SK-MEL-5 (cell line): ENCODE results near the gene MYL5. TPM values are rescaled to one million over a fixed set of nuclear protein-coding genes. Genes with fewer than 3 reads are reported as not detected.
"Not testable (repeated sequence)": the region's sequence is repeated elsewhere in the genome, so short reads cannot be mapped to it uniquely, and the experiment has no call there.

Experiments used
- DNase-seq: peaks from one replicate; pipeline ENCODE4 v3.0.0-alpha.2; 2016; ENCODE audit warnings: low read depth, low spot score
- in situ Hi-C: cut with HindIII; loops from 2 replicates; pipeline ENCODE4 v1.10.0; 2016; ENCODE audit warnings: low sequenced_read_pairs, high pct_unique_total_duplicates, low pct_unique_long_range_greater_than_20kb
- total RNA-seq: library from RNA; depleted of rRNA; stranded (reverse); fragments of >200 nt; shearing (Covaris generic); gene quantifications from 2 replicates; pipeline ENCODE4 v1.2.3, GENCODE V29; 2014

Gene MYL5
- total RNA-seq, 1 experiment from 2014 or later, result 2.7 TPM

DNA sequence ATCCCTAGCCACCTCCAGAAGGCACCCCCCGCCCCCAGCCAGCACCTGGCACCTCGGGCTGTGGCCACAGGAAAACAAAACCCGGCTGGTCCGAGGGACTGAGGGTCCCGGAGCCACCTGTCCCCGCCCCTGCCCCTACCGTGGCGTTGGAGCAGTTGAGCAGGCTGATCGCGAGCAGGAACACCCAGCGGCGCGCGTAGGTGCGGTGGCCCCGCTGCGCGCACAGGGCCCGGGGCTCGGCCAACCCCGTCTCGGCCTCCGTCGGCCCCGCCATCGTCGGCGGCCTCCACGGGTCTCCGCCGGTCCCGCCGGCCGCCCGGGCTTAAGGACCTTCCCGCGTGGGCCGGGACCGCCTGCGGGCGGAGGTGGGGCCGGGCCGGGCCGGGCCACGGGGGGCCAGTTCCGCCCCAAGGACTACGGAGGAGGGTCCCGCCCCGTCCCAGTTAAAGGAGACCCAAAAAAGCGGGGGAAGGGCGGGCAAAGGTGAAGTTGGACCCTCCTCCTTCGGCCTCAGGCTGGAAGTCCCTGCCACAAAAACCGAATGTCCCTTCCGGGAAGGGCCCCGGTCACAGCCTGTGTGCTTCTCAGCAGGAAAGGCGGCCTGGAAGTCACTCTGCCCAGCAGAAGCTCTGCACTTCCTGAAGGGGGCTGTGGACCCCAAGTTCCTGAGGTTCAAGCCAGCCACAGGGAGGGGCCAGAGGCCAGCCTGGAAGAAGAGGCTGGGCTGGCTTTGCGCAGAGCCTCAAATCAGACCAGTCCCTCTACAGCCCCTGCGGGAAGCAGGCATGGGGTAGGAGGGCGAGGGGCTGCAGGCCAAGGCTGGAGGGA lies 14.7 kb downstream of the MYL5 start, which contains the start of gene SLC49A3:
TSS of gene SLC49A3 (minus strand) at position 298 of the 828 bp plus-strand sequence. CDS start at position 274, 24 bp downstream.
- no peak for DNase-seq
- in situ Hi-C loops, result no loop called here

DNA sequence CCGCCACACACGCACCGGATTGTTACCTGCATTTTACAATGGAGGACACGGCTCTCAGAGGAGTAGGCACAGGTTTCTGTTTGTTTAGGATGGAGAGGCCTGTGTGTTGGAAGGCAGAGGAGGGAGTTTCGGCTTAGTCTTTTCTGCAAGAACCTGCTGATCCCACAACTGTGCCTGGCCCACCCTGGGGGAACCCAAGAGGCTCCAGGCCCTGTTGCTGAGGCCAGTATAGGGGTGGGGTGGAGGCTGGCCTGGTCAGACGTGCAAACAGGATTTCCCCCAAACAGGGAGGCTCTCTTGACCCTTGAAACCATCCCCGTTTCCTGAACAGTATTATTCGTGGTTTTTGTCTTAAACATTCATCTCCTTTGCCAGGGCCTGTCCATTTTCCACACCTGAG lies 15.4 kb downstream of the MYL5 start:
- DNase-seq, result no peak
- in situ Hi-C loops, result no loop called here

DNA sequence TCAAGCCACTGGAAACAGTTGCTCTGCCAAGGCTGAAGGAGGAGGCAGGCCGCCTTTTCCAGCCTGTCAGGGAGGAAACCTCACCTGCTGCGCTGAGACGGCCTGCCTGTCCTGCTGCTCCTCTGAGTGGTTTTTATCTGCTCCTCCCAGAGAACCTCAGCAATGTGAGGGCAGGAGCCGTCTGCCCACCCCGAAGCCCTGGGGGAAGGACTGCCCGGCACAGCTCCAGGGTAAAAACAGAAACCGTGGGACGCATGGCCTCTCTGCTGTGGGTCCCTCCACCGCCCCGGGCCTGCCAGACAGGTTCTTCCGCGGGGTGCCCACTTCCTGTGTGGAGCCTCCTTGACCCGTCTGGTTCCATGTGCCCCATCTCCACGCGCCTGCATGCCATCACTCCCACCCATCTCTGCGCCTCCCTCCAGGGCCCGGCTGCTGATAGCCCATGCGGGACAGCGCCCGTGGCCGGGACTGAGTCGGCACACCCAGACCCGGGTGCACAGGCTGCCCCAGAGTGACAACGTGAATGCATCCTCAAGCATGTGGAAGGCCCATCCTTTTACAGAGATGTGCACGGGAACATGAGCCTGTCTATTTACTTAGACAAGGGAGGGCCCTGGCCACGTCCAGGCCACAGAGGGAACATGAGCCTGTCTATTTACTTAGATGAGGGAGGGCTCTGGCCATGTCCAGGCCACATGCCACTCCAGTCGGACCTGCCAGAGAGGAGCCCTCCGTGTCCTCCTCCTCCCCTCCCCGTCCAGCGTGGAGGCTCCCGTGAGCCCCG lies 18.6 kb downstream of the MYL5 start:
- in situ Hi-C loops, result no loop called here
- DNase-seq, result no peak

DNA sequence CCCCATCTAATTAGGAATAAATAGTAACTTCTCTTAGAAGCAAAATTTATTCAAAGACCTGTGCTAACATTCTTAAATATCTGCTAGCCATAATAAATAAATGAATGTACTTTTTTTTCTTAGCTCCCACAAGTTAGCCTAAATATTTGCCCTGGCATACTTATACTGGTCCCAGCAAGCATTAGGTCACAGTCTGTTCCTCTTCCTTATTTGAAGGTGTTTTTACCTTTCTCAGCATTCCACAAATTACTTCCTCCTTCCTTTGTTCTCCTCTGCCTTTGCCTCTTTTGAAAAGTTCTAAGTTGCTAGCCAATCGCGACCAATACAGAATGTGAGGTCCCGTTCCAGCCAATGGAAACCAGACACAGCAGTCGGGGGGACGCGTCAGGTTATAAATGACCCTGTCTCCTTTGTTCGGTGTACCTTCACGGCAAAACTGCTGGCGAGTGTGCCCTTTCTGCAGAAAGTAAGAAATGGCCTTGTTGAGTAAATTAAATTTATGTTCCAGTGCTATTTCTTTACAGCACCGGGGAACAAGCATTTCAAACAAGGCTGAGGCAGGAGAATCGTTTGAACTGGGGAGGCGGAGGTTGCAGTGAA lies 20.1 kb downstream of the MYL5 start:
- in situ Hi-C loops, DNase-seq: not testable (repeated sequence)

DNA sequence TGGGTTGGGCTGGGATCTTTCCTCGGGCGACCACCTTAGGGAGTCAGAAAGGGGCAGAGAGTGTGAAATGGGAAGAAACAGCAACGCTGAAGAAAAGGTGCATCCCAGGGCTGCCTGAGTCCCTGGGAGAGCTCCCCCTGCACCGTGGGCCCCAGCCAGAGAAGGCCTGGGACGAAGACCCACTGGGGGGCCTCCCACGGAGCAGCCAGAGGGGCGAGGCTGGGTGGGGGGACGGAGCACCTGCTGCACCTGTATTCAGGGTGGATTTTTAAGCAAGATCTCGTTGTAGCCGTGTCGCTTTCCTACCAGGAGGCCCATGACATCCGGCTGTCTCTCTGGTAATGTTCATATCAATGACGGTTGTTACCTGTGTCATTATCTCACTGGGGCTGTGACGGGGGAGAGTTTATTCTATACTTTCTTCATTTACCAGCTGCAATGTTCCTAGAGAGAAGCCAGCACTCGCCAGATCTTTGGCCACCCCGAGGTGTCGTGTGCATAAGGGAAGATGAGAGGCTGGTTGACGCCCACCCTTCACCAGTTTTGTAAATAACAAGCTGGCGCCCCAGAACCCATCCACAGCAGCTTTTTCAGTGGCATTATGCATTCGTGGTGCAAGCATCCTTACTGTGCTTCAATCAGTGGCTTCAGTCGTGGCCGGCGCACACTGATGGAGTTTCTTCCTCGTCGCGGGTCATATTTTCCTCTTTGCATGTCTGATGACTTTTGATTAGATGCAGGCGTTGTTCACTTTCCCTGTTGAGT lies 25.7 kb downstream of the MYL5 start:
- in situ Hi-C loops, result no loop called here
- DNase-seq, result no peak

DNA sequence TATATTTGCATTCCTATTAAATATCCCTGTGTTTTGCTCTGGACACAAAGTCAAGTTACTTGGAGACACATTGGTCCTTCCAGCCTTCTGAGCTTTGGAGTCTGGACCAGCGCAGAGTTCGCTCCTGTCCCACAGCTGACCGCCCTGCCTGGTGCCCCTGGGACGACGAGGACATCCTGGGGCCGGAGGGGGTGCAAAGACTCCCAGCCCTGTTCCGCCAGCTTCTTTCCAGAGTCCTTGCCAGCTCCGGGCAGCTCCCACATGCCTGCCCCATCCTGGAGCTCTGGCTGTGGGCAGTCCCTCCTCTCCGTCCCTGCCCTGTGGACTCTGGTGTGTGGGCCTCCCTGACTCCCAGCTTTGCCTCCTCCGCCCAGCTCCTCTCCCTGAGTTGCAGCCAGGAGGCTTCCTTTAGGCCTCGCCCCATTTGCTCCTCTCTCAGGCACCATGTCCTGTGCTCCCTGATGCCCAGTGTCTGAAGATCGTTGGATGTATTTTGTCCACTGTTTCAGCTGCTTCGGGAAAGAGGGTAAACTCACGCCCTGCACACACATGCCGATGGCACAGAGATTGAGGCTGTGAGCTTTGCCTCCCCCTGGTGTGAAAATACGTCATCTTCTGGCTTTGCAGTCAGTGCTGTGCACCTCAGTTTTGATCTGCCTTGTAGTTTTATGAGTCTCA lies 26.4 kb downstream of the MYL5 start:
- in situ Hi-C loops, result no loop called here
- no peak for DNase-seq

DNA sequence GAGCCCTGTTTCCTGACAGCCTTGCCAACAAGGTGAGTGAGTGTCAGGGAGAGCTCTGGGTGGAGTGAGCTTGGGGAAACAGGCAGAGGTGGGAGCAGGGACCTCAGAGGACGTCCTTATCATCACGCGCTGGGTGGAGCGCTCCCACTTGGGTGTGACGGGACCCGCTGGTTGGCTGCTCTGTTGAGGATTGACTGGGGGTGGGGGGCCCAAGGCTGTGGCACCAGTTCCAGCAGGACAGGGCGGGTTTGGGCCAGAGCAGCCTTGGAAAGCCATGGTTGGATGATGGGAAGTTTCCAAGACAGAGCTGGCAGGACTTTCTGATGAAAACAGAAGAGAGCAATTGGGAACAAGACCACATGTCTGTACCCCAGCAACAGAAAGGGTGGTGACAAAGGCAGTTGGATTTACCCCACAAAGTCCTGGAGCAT lies 28.3 kb downstream of the MYL5 start:
- no peak for DNase-seq

DNA sequence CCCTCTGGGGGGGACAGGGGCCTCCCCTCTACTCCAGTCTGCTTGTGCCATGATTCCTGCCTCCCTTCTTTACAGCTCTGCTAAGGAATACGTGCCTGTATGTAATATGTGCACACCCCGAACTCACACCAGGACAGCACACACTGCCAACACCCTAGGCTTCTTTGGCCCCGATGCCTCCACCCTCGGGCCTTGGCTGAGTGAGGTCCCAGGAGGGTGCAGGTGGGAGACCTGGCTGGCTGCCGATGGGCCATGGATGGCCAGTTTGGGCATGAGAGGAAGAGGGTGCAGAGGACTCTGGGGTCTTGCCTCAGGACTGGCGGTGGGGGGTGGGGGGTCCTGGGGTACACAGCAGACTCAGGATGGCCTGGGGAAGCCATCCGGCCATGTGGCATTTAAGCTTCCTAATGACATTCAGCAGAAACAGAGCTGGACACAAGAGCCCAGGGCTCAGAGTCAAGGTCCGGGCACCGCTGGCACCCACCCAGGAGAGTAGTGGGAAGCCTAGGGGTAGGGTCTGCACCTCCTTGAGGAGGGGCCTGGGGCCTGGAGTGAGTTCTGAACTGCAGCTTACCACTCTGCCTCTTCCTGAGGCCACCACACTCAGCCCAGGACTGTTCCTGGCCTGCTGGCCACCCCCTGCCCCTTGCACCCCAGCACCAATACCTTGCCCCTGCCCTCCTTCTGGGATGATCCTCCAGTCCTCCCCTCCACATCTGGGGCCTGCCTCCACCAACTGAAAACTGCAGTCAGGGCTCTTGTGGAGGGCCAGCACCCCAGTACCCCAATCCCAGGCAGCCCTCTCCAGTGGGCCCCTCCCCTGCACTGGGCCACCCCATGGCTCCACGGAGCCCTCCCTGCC lies 29.2 kb downstream of the MYL5 start:
- in situ Hi-C loops, result no loop called here
- DNase-seq, result no peak

More for the DNA sequence above, 28.3 kb downstream of the MYL5 start:
- in situ Hi-C loops, result no loop called here

DNA sequence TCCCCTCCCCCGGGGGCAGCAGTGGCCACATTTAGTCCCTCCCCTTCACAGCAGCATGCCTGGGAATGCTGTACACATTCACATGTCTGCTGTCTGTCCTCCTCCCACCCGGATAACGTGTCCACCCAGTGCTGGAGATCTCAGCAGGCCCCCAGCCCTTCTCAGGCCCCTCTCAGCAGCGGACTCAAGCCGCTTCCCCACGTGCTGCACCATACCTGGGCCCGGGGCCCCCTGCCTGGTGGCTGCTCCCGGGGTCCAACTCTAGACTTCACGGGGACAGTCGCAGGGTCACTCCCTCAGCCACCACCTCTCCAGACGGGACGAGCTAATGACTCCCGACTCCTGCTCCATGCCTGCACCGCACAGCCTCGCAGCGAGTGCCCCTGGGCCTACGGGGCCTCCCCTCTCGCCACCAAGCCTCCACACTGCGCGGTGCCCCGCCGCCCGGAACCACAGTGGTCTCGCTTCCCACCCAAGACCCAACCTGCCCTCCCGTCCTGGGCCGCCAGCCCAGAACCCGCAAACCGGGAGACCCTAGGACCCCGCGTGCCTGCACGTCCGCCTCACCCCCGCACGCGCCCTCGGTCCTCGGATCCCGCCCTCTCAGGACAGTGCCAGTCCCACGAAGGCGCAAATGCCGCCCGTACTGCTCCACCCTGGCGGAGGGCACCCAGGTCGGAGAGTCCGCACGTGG lies 30.0 kb downstream of the MYL5 start:
- in situ Hi-C loops, result no loop called here
- no peak for DNase-seq

DNA sequence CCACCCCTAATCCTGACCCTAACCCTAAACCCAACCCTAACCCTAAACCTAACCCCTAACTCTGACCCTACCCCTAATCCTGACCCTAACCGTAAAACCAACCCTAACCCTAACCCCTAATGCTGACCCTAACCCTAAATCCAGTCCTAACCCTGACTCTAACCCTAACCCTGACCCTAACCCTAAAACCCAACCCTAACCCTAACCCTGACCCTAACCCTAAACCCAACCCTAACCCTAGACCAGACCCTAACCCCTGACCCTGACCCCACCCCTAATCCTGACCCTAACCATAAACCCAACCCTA lies 30.6 kb downstream of the MYL5 start:
- no peak for DNase-seq
- in situ Hi-C loops, result no loop called here

DNA sequence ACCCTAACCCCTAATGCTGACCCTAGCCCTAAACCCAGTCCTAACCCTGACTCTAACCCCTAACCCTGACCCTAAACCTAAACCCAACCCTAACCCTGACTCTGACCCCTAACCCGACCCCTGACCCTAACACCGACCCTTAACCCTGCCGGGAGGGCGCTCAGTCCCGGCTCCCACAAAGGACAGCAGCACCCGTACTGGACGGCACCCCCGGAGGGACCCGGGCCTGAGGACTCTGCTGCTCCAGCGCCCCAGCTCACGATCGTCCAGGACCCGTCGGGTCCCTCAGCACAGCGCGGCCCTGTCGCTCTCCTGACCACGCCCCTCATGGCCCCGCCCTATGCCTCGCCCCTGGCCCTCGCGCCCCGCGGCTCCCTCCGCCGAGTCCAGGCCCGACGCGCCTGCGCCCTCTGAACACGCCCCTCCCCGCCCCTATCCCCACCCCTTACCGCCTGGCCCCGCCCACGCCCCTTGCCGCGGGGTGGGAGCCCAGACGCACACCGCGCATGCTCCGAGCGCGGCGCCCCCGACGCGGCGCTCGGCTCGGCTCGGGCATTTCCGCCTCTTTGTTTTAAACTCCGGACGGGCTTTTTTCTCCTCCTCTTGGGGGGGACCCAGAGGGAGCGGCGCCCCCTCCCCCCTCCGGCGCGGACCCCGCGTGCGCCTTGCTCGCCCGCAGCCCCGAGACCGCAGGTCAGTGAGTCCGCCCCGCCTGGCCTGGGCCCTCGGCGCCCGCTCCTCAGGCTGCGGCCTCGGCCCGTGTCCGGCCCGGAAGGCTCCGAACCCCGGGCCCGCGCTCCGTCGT lies 31.1 kb downstream of the MYL5 start, which contains the start of gene PCGF3:
TSS of gene PCGF3 (plus strand) at position 555 of the 805 bp plus-strand sequence. CDS start 27,849 bp downstream, outside the sequence.
- in situ Hi-C loops, result no loop called here
- peak; percentile 90 for DNase-seq

DNA sequence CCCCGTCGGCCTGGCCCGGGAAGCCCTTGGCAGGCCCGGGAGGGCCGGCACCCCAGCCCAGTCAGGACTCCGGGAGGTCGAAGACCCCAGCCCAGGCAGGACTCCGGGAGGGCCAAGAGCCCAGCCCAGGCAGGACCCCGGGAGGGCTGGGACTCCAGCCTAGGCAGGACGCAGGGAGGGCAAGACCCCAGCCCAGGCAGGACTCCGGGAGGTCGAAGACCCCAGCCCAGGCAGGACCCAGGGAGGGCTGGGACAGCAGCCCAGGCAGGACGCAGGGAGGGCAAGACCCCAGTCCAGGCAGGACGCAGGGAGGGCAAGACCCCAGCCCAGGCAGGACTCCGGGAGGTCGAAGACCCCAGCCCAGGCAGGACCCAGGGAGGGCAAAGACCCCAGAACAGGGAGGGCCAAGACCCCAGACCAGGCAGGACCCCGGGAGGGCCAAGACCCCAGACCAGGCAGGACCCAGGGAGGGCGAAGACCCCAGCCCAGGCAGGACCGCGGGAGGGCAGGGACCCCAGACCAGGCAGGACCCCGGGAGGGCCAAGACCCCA lies 31.8 kb downstream of the MYL5 start:
- in situ Hi-C loops, result not testable (repeated sequence)

DNA sequence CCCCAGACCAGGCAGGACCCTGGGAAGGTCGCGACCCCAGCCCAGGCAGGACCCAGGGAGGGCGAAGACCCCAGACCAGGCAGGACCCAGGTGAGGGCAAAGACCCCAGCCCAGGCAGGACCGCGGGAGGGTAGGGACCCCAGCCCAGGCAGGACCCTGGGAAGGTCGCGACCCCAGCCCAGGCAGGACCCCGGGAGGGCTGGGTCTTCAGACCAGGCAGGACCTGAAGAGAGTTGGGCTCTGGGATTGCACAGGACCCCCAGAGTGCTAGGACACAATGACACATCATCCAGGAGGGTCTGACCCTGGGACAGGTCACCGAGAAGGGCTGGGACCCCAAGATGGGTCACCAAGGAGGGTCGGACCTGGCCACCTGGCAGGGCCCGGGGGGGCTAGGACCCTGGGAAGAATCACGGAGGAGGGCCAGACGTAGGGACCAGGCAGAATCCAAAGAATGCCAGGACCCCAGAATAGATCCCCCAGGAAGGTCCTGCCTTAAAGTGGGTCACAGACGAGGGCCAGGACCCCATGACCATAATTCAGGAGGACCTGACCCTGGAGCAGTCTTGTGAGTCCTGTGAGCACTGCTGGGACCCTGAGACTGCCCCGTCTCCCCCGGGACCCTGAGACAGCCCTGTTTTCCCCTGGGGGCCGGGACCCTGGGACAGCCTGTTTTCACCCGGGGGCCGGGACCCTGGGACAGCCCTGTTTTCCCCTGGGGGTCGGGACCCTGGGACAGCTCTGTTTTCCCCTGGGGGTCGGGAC lies 32.7 kb downstream of the MYL5 start:
- DNase-seq, result no peak
- in situ Hi-C loops, result no loop called here

More for the DNA sequence above, 31.8 kb downstream of the MYL5 start:
- not testable (repeated sequence) for DNase-seq
